ES-I3 (cell line): ENCODE results near the gene PTK6.

Experiments
- H3K36me3 ChIP-seq: 2 replicates; pipeline ENCODE4 v1.6.1; 2013; ENCODE audit warnings: mild to moderate bottlenecking, low read length, control low read depth, moderate library complexity; ENCODE audit not compliant: insufficient read depth
- H3K4me1 ChIP-seq: 2 replicates; pipeline ENCODE4 v1.6.1; 2013; ENCODE audit warnings: mild to moderate bottlenecking, control low read depth, low read length; ENCODE audit not compliant: insufficient read depth
- H3K9ac ChIP-seq: 2 replicates; pipeline ENCODE4 v1.6.1; 2013; ENCODE audit warnings: low read depth, mild to moderate bottlenecking, low read length, moderate library complexity
- H3K9me3 ChIP-seq: 2 replicates; pipeline ENCODE4 v1.6.1; 2013; ENCODE audit warnings: mild to moderate bottlenecking, low read length, moderate library complexity; ENCODE audit not compliant: control insufficient read depth, insufficient read depth

The PTK6 gene

DNA sequence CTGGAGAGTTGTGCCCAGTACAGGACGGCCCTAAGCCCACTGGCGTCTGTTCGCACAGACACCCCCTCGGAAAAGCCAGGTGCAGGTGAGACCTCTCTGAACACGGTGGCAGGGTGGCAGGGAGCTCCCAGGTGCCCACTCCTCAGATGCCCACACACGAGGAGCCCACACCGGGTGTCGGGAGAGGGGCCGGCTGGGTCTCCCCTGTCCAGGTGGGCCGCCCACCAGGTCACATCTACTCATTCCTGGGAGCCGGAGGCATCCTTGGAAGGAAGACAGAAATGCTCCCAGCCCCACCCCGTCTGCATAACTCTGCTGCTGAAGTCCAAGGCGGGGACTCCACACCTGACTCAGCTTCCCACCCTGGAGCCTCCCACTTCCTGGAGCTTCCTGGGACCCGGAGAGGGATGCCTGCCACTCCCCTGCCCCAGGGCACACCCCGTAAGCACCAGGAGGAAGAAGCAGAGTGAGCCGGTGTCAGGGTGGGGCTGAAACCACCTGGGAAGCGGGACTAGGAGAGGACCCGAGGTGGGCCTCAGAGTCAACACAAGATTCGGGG is 7.9 kb upstream of the PTK6 start:
- H3K9ac ChIP-seq = no peak overlapping the region

GRCh38 chr20:63544241-63544957 is 7.2 kb upstream of the PTK6 start:
- H3K9me3 ChIP-seq = no peaks in the 10 kb centered on the region
- peaks cover 13% of the 10 kb centered on the region; the same call in 1 of the 2 replicates for H3K4me1 ChIP-seq
- H3K9ac ChIP-seq = no peak overlapping the region
- no peaks in the 10 kb centered on the region for H3K36me3 ChIP-seq

More for the DNA sequence above, 7.9 kb upstream of the PTK6 start:
- H3K9me3 ChIP-seq = no peaks in the 10 kb centered on the region
- H3K4me1 ChIP-seq = peaks cover 16% of the 10 kb centered on the region; the same call in 1 of the 2 replicates
- H3K36me3 ChIP-seq = no peaks in the 10 kb centered on the region

DNA sequence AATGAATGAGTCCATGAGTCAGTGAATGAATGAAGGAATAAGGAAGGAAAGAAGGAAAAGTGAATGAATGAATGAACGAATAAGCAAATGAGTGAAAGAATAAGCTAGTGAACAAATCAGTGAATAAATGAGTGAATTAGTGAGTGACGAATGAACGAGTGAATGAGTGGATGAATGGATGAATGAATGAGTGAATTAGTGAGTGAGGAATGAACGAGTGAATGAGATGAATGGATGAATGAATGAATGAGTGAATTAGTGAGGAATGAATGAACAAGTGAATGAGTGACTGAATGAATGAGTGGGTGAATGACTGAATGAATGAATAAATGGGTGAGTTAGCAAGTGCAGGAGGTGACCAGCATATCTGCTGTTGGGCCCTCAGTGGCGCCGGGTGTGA is 6.6 kb upstream of the PTK6 start:
- Histone ChIP-seq H3K9ac (no peak overlapping the region), H3K4me1 (peaks cover 11% of the 10 kb centered on the region; the same call in 1 of the 2 replicates), H3K9me3 (no peaks in the 10 kb centered on the region), H3K36me3 (no peaks in the 10 kb centered on the region)

DNA sequence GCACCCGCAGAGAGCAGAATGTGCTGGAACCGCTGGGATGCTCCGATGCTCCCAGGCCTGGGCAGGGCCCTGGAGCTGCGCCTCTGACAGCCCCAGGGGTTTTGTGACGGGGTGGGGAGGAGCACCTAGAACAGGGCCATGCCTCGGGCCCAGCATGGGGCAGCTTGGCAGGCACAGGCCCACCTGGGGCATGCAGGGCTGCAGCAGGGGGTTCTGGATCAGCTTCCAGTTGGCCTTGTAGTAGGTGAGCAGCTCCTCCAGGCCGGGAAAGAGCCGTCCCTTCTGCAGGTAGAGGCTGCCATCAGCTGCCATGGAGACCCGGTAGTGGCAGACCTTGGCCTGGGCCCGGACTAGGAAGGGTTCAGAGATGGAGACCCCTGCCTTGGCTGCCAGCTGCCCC is 6.0 kb upstream of the PTK6 start:
- no peaks in the 10 kb centered on the region for H3K9me3 ChIP-seq
- peaks cover 5% of the 10 kb centered on the region; the same call in 1 of the 2 replicates for H3K4me1 ChIP-seq
- H3K36me3 ChIP-seq = no peaks in the 10 kb centered on the region
- H3K9ac ChIP-seq = no peak overlapping the region

DNA sequence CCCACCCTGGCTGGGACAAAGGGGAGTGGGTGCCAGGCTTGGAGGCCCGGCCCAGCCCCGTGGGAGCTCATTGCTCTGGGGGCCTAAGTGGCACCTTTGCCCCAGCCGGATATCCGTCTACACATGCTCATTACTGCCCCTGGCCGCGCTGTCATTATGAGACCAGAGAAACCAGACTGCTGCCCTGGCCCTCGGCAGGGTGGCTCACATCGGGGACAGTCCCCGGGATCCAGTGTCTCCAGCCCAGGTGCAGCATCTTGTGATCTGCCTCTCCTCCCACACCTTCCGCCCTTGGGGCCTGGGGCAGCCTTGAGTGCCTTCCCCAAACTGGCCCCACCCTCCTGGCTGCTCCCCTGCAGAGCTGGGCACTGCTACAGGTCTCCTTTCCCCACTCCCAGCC is 5.5 kb upstream of the PTK6 start:
- Histone ChIP-seq H3K9me3 (no peaks in the 10 kb centered on the region), H3K36me3 (no peaks in the 10 kb centered on the region), H3K9ac (no peak overlapping the region), H3K4me1 (peaks cover under 1% of the 10 kb centered on the region; the same call in 1 of the 2 replicates)

DNA sequence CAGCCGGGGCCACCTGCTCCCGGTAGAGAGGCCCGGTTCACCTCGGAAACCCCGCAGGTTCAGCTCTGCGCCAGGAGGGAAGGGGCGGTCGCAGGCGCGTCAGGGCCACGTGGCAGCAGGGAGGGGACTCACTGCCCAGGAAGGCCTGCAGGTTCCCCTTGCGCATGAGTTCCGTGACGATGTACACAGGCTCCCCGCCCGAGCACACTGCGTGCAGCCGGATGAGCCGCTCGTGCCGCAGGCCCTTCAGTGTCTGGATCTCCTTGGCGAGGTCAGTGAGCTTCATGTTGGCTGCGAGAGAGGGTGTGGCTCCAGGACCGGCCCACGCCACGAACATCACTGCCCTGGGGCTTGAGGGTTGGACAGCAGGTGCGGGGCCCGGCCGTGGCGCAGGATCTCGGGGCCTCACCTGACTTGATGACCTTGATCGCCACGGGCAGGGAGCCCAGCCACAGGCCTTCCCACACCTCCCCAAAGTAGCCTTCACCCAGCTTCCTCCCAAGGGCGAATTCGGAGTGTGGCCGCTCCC is 4.9 kb upstream of the PTK6 start:
- Histone ChIP-seq H3K9ac (no peak overlapping the region), H3K9me3 (no peaks in the 10 kb centered on the region), H3K36me3 (no peaks in the 10 kb centered on the region), H3K4me1 (no peaks in the 10 kb centered on the region; the same call in 1 of the 2 replicates)

GRCh38 chr20:63541371-63541770 is 4.2 kb upstream of the PTK6 start:
- H3K4me1 ChIP-seq = no peaks in the 10 kb centered on the region; the same call in 1 of the 2 replicates
- no peak overlapping the region for H3K9ac ChIP-seq
- H3K9me3 ChIP-seq = no peaks in the 10 kb centered on the region
- no peaks in the 10 kb centered on the region for H3K36me3 ChIP-seq

DNA sequence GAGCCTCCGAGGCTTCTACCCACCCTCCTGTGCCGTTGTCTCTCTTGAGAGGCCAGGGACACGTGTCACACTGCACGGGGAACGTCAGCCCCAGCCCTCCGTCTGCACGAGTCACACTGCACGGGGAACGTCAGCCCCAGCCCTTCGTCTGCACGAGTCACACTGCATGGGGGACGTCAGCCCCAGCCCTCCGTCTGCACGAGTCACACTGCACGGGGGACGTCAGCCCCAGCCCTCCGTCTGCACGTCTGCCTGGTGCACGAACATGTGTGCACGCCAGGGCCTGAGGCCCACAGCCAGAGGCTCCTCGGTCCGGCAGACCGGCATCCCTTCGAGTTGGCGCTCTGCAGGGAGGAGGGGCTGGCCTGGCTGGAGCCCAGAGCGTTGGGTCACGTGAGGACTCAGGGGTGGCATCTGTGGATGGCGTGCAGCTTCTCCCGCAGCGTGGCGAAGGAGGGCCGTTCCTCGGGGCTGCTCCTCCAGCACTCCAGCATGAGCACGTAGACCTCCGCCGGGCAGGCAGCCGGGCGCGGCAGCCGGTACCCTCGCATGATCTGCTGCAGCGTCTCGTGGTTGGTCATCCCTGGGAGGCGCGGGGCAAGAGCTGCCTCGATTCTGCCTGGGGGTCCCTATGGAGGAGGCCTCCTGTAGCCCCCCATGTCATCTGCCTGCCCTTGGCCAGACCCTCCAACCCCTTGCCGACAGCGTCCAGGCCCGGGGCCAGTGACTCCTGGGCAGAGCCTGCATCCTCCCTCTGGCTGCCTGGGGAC is 3.4 kb upstream of the PTK6 start:
- Histone ChIP-seq H3K4me1 (no peaks in the 10 kb centered on the region; the same call in 1 of the 2 replicates), H3K9me3 (no peaks in the 10 kb centered on the region), H3K36me3 (no peaks in the 10 kb centered on the region), H3K9ac (no peak overlapping the region)

- no peaks in the 10 kb centered on the region for H3K36me3 ChIP-seq
- no peak overlapping the region for H3K9ac ChIP-seq
- H3K9me3 ChIP-seq = no peaks in the 10 kb centered on the region
- H3K4me1 ChIP-seq = no peaks in the 10 kb centered on the region
Observed at GRCh38 chr20:63539441-63540370, 2.5 kb upstream of the PTK6 start.

DNA sequence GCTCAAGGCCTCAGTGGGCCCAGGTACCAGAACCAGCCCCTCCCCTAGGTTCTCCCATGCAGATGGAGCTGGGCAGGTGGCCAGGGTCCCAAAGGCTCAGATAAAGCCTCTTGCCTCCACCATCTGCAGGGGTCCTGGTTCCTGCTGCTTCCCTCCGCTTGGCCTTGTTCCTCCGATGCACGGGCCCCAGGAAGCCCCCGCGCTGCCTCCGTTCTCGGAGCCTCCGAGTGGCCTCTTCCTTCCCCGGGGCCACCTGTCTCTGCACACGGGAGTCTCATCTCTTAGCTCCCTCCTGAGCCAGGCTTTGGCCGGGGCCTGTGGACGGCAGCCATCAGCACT is 1.9 kb upstream of the PTK6 start:
- Histone ChIP-seq H3K36me3 (no peaks in the 10 kb centered on the region), H3K9me3 (no peaks in the 10 kb centered on the region), H3K4me1 (no peaks in the 10 kb centered on the region), H3K9ac (no peak overlapping the region)

DNA sequence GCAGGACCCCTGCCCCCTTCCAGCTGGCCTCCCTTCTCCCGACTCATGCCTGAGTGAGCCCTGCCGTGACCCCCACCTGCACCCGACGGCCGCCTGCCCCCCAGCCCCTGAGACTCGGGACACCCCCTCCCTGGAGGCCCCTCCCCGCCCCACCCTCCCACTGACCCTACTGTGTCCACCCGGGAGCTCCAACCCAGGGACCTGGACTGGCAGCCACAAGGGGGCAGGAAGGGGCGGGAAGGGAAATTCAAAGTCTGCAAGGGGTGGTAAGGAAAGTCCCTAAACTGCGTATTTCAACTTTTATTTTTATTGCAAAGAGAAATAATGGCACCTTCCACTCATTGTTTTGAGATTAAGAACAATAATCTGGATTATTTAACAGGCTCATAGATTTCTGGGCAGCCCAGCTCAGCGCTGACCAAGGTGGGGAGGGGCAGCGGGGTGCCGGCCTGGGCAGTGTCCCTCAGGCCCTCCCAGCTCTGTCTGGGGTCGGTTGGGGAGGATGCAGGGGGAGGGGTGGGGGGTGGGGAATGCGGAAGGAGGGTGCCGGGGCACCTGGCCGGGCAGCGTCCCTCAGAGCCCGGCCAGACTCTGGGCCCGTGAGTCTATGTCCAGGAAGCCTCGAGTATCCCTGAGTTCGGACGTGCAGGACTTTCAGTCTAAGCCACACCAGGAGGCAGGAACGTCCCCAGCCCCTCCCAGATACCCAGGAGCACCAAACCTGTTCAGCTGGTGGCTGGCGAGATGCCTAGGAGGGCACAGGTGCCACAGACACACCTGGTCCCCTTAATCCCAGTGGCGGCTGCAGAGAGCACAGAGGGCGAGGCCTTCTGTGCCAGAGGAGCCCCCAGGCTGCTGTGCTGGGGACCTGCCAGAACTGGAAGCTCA is 1.3 kb upstream of the PTK6 start:
- Histone ChIP-seq H3K4me1 (no peaks in the 10 kb centered on the region), H3K36me3 (no peaks in the 10 kb centered on the region), H3K9ac (peak overlapping the region; percentile 17; the same call in 1 of the 2 replicates)

DNA sequence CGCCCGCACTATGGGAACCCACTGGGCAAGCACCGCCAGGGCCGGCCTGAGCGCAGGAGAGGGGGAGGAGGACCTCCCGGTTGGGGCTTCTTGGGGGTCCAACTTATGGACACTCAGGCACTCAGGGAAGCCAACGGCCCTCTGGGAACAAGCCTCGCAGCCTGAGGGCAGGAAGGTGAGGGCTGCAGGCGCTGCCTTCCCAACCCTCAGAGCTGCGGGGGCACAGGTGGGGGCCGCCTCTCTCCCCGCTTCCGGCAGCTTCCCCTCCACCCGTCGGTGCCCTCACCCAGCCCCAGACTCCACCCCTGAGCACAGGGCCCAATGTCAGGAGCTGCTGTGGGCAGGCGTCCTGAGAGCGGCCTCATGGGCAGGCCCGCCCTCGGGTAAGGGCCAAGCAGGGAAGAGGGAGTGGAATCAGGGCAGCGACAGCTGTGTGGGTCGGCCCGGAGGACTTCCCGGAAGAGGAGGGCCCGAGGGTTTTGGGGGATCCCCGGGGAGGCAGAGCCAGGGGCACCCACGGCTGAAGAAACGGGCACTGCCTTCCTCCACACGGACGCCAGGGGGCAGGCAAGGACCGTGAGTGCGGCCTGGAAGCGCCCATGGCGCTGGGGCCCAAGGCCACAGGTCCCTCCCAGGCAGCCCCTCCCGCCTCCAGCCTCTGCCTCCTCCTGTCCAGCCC is 488 bp upstream of the PTK6 start:
- Histone ChIP-seq H3K4me1 (no peaks in the 10 kb centered on the region), H3K36me3 (no peaks in the 10 kb centered on the region), H3K9me3 (no peaks in the 10 kb centered on the region), H3K9ac (peak overlapping the region; percentile 17; the same call in 1 of the 2 replicates)

More for the DNA sequence above, 1.3 kb upstream of the PTK6 start:
- no peaks in the 10 kb centered on the region for H3K9me3 ChIP-seq
